Activated CD8-positive, alpha-beta T cell treated with anti-CD3 and anti-CD28 coated beads for 36 hours (primary cell): Measurements from ENCODE around the gene AKAP3. TPM values are rescaled to one million over a fixed set of nuclear protein-coding genes. Genes with fewer than 3 reads are reported as not detected.

ENCODE experiments used
- ATAC-seq: fragments of 200-7000 bp; cut with Tn5 transposase; one replicate; pipeline ENCODE4 v1.10.0; 2021; ENCODE audit warnings: mild to moderate bottlenecking, moderate library complexity
- CTCF ChIA-PET: fragments of 350-600 bp; sonication (Branson Sonifier 250); formaldehyde crosslinking; loops from one replicate; lab custom pipeline; 2021; ENCODE audit warnings: antibody characterized with exemption; lab: Charles Lee
- POLR2A ChIA-PET: fragments of 350-600 bp; sonication (Branson Sonifier 250); formaldehyde crosslinking; loops from one replicate; lab custom pipeline; 2021; ENCODE audit warnings: antibody characterized with exemption; lab: Charles Lee
- DNase-seq: peaks from one replicate; pipeline ENCODE4 v3.0.0-alpha.2; 2020
- H3K27ac Mint-ChIP-seq: one replicate; pipeline ENCODE4 v1.8.0; 2021; ENCODE audit warnings: mild to moderate bottlenecking, mixed read lengths
- H3K27me3 Mint-ChIP-seq: one replicate; pipeline ENCODE4 v1.8.0; 2021; ENCODE audit warnings: mixed read lengths
- H3K36me3 Mint-ChIP-seq: one replicate; pipeline ENCODE4 v1.8.0; 2021; ENCODE audit warnings: low read depth, mixed read lengths
- H3K4me1 Mint-ChIP-seq: one replicate; pipeline ENCODE4 v1.8.0; 2021; ENCODE audit warnings: low read depth, mixed read lengths
- H3K4me3 Mint-ChIP-seq: one replicate; pipeline ENCODE4 v1.8.0; 2021; ENCODE audit warnings: mild to moderate bottlenecking, moderate library complexity, mixed read lengths
- H3K9me3 Mint-ChIP-seq: one replicate; pipeline ENCODE4 v1.8.0; 2021; ENCODE audit warnings: mixed read lengths
- CTCF ChIP-seq: fragments of 200-600 bp; IDR thresholded peaks from one replicate; pipeline ENCODE4 v1.8.0; 2022; ENCODE audit warnings: antibody characterized with exemption, mild to moderate bottlenecking
- intact Hi-C: fragments of 100-400 bp; cut with micrococcal nuclease; formaldehyde crosslinking; loops from one replicate; pipeline ENCODE4 v1.10.0; 2022
- total RNA-seq, 2 experiments: library from RNA; stranded (reverse); gene quantifications; one replicate each; pipeline ENCODE4 v1.2.3, GENCODE V29; 2021

AKAP3 gene
- total RNA-seq, 2 experiments from 2014 or later: 2.0 to 3.5 TPM

DNA sequence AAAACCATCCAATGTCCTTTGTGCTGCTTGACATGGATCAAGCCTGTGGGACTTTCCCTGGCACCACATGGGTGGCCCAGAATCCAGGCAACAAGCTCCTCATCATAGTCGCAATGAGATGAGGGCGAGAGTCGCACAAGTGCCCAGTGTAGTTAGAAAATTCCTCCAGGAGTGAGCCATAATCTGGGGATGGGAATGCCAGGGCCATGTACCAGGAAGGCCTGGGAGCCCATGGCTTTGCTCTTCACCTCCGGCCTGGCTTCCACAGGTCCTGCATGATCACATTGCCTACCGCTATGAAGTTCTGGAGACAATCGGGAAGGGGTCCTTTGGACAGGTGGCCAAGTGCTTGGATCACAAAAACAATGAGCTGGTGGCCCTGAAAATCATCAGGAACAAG is 53.0 kb downstream of the AKAP3 start:
- ChIA-PET POLR2A (no interaction called here), CTCF (interaction anchor here (1.1 to 6.0 kb wide), 2 partner anchors 8 to 262 kb away, joined by 3 to 34 read pairs; no protein-coding TSS in a partner anchor)
- Mint-ChIP-seq H3K27ac (no peak overlapping the region), H3K27me3 (no peaks in the 10 kb centered on the region), H3K4me1 (no peaks in the 10 kb centered on the region), H3K4me3 (no peak overlapping the region), H3K36me3 (no peaks in the 10 kb centered on the region), H3K9me3 (no peaks in the 10 kb centered on the region)
- no peak for TF ChIP-seq CTCF
- intact Hi-C loops: no loop called here
- no peak for DNase-seq
- ATAC-seq: no peak

GRCh38 chr12:4591180-4591687 is 57.6 kb downstream of the AKAP3 start:
- TF ChIP-seq CTCF: no peak
- Mint-ChIP-seq H3K4me1 (no peaks in the 10 kb centered on the region), H3K4me3 (no peak overlapping the region), H3K27ac (no peak overlapping the region), H3K36me3 (no peaks in the 10 kb centered on the region), H3K27me3 (no peaks in the 10 kb centered on the region), H3K9me3 (no peaks in the 10 kb centered on the region)
- ATAC-seq (no peak), DNase-seq (no peak)
- ChIA-PET POLR2A (interaction anchor here (1.6 kb wide), 1 partner anchor 14 kb away, joined by 4 read pairs; no protein-coding TSS in a partner anchor), CTCF (interaction anchor here (1.7 kb wide), 1 partner anchor 12 kb away, joined by 4 read pairs; no protein-coding TSS in a partner anchor)
- intact Hi-C loops: no loop called here

GRCh38 chr12:4589941-4590340 is 58.9 kb downstream of the AKAP3 start:
- intact Hi-C loops: no loop called here

GRCh38 chr12:4588916-4589315 is 59.9 kb downstream of the AKAP3 start:
- no peak for TF ChIP-seq CTCF
- POLR2A ChIA-PET: no interaction called here
- no peak overlapping the region for H3K27ac Mint-ChIP-seq
- H3K9me3 Mint-ChIP-seq: no peaks in the 10 kb centered on the region
- DNase-seq (no peak), ATAC-seq (no peak)
- H3K4me3 Mint-ChIP-seq: no peak overlapping the region
- H3K27me3 Mint-ChIP-seq: peaks cover 2% of the 10 kb centered on the region
- H3K4me1 Mint-ChIP-seq: no peaks in the 10 kb centered on the region
- CTCF ChIA-PET: interaction anchor here (0.9 to 1.4 kb wide), 2 partner anchors 37 to 166 kb away, joined by 3 read pairs; no protein-coding TSS in a partner anchor
- no peaks in the 10 kb centered on the region for H3K36me3 Mint-ChIP-seq
- intact Hi-C loops: no loop called here

More at GRCh38 chr12:4589941-4590340, 58.9 kb downstream of the AKAP3 start:
- no peak for DNase-seq
- CTCF ChIA-PET: interaction anchor here (1.7 kb wide), 1 partner anchor 14 kb away, joined by 4 read pairs; no protein-coding TSS in a partner anchor
- no peaks in the 10 kb centered on the region for H3K4me1 Mint-ChIP-seq
- no peaks in the 10 kb centered on the region for H3K27me3 Mint-ChIP-seq
- H3K36me3 Mint-ChIP-seq: no peaks in the 10 kb centered on the region
- ATAC-seq: no peak
- POLR2A ChIA-PET: no interaction called here
- H3K4me3 Mint-ChIP-seq: no peak overlapping the region
- no peak overlapping the region for H3K27ac Mint-ChIP-seq
- no peaks in the 10 kb centered on the region for H3K9me3 Mint-ChIP-seq
- TF ChIP-seq CTCF: no peak

GRCh38 chr12:4587108-4587507 is 61.7 kb downstream of the AKAP3 start:
- H3K4me1 Mint-ChIP-seq: no peaks in the 10 kb centered on the region
- ChIA-PET CTCF (interaction anchor here (1.5 kb wide), 1 partner anchor 18 kb away, joined by 5 read pairs; no protein-coding TSS in a partner anchor), POLR2A (no interaction called here)
- no peak overlapping the region for H3K4me3 Mint-ChIP-seq
- intact Hi-C loops: no loop called here
- TF ChIP-seq CTCF: no peak
- H3K27ac Mint-ChIP-seq: no peak overlapping the region
- H3K9me3 Mint-ChIP-seq: no peaks in the 10 kb centered on the region
- no peaks in the 10 kb centered on the region for H3K36me3 Mint-ChIP-seq
- ATAC-seq: no peak
- no peak for DNase-seq
- H3K27me3 Mint-ChIP-seq: peaks cover 5% of the 10 kb centered on the region
